Measurements from ENCODE around the gene CEP89. TPM values are rescaled to one million over a fixed set of nuclear protein-coding genes. Genes with fewer than 3 reads are reported as not detected.
"Not testable (repeated sequence)": the region's sequence is repeated elsewhere in the genome, so short reads cannot be mapped to it uniquely, and the experiment has no call there.

The CEP89 gene
- total RNA-seq, 1 experiment from 2014 or later: 14.5 TPM

GRCh38 chr19:32857584-32857983 is 114.2 kb downstream of the CEP89 start:
- TF ChIP-seq, protein P1, sequence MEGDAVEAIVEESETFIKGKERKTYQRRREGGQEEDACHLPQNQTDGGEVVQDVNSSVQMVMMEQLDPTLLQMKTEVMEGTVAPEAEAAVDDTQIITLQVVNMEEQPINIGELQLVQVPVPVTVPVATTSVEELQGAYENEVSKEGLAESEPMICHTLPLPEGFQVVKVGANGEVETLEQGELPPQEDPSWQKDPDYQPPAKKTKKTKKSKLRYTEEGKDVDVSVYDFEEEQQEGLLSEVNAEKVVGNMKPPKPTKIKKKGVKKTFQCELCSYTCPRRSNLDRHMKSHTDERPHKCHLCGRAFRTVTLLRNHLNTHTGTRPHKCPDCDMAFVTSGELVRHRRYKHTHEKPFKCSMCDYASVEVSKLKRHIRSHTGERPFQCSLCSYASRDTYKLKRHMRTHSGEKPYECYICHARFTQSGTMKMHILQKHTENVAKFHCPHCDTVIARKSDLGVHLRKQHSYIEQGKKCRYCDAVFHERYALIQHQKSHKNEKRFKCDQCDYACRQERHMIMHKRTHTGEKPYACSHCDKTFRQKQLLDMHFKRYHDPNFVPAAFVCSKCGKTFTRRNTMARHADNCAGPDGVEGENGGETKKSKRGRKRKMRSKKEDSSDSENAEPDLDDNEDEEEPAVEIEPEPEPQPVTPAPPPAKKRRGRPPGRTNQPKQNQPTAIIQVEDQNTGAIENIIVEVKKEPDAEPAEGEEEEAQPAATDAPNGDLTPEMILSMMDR (IDR thresholded peaks at IDR 0.05; ENCODE audit: insufficient read depth in 1 of 2, low read depth in 1 of 2, low read length in 1 of 2, severe bottlenecking in 1 of 2, unreplicated experiment in 1 of 2): no peak
- Histone ChIP-seq H3K4me1 (no peaks in the 10 kb centered on the region), H3K36me3 (ENCODE audit: control insufficient read depth, insufficient read depth, low read length) (no peaks in the 10 kb centered on the region), H3K27me3 (replicated peaks; ENCODE audit: control insufficient read depth, insufficient read depth, low read length) (no peaks in the 10 kb centered on the region), H3K4me3 (ENCODE audit: low read depth, low read length) (no peak overlapping the region), H3K9me3 (no peaks in the 10 kb centered on the region)
- Mint-ChIP-seq H3K4me3 (ENCODE audit: unreplicated experiment) (no peak overlapping the region), H3K27me3 (ENCODE audit: insufficient read depth, unreplicated experiment) (no peaks in the 10 kb centered on the region), H3K27ac (ENCODE audit: unreplicated experiment) (no peak overlapping the region), H3K4me1 (ENCODE audit: low read depth, unreplicated experiment) (no peaks in the 10 kb centered on the region), H3K9me3 (ENCODE audit: unreplicated experiment) (no peaks in the 10 kb centered on the region), H3K36me3 (ENCODE audit: insufficient read depth, unreplicated experiment) (no peaks in the 10 kb centered on the region)
- DNase-seq: no peak
- ChIA-PET CTCF (no interaction called here), POLR2A (no interaction called here)
- no TSS peak for BruUV-seq (replicated peaks)
- intact Hi-C loops (cut with micrococcal nuclease; ENCODE audit: unreplicated experiment): no loop called here

DNA sequence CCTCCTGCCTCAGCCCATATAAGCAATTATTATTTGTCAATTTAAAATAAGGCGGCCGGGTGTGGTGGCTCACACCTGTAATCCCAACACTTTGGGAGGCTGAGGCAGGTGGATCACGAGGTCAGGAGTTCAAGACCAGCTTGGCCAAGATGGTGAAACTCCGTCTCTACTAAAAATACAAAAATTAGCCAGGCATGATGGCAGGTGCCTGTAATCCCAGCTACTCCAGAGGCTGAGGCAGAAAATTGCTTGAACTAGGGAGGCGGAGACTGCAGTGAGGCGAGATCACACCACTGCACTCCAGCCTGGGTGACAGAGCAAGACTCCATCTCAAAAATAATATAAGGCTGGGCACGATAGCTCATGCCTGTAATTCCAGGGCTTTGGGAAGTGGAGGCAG is 114.9 kb downstream of the CEP89 start:
- H3K36me3 ChIP-seq (ENCODE audit: control insufficient read depth, insufficient read depth, low read length); BruUV-seq (replicated peaks); intact Hi-C loops (cut with micrococcal nuclease; ENCODE audit: unreplicated experiment); H3K36me3 Mint-ChIP-seq (ENCODE audit: insufficient read depth, unreplicated experiment); CTCF ChIA-PET; H3K27me3 Mint-ChIP-seq (ENCODE audit: insufficient read depth, unreplicated experiment); DNase-seq; H3K4me3 Mint-ChIP-seq (ENCODE audit: unreplicated experiment); H3K27ac Mint-ChIP-seq (ENCODE audit: unreplicated experiment); H3K9me3 Mint-ChIP-seq (ENCODE audit: unreplicated experiment); POLR2A ChIA-PET; H3K4me3 ChIP-seq (ENCODE audit: low read depth, low read length); H3K9me3 ChIP-seq; H3K27me3 ChIP-seq (replicated peaks; ENCODE audit: control insufficient read depth, insufficient read depth, low read length); H3K4me1 ChIP-seq; H3K4me1 Mint-ChIP-seq (ENCODE audit: low read depth, unreplicated experiment): not testable (repeated sequence)

DNA sequence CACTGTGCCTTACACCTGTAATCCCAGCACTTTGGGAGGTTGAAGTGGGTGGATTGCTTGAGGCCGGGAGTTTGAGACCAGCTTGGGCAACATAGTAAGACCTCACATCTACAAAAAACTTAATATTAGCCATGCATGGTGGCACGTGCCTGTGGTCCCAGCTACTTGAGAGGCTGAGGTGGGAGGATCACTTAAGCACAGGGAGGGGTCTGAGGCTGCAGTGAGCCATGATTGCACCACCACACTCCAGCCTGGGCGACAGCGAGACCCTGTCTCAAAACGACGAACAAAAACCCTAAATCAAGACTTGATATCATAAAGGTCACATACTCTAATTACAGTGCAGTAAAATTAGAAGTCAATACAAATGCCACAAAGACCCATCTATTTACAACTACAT is 119.5 kb downstream of the CEP89 start:
- TF ChIP-seq, protein P1 (IDR thresholded peaks at IDR 0.05; ENCODE audit: insufficient read depth in 1 of 2, low read depth in 1 of 2, low read length in 1 of 2, severe bottlenecking in 1 of 2, unreplicated experiment in 1 of 2): no peak
- H3K27me3 Mint-ChIP-seq (ENCODE audit: insufficient read depth, unreplicated experiment): no peaks in the 10 kb centered on the region
- BruUV-seq (replicated peaks): no TSS peak

DNA sequence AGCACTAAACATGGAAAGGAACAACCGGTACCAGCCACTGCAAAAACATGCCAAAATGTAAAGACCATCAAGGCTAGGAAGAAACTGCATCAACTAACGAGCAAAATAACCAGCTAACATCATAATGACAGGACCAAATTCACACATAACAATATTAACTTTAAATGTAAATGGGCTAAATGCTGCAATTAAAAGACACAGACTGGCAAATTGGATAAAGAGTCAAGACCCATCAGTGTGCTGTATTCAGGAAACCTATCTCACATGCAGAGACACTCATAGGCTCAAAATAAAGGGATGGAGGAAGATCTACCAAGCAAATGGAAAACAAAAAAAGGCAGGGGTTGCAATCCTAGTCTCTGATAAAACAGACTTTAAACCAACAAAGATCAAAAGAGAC is 123.7 kb downstream of the CEP89 start:
- H3K4me3 ChIP-seq (ENCODE audit: low read depth, low read length); H3K36me3 Mint-ChIP-seq (ENCODE audit: insufficient read depth, unreplicated experiment); H3K9me3 ChIP-seq; H3K4me3 Mint-ChIP-seq (ENCODE audit: unreplicated experiment); DNase-seq; H3K27ac Mint-ChIP-seq (ENCODE audit: unreplicated experiment); POLR2A ChIA-PET; H3K27me3 Mint-ChIP-seq (ENCODE audit: insufficient read depth, unreplicated experiment); H3K4me1 ChIP-seq; H3K36me3 ChIP-seq (ENCODE audit: control insufficient read depth, insufficient read depth, low read length); H3K9me3 Mint-ChIP-seq (ENCODE audit: unreplicated experiment); CTCF ChIA-PET; BruUV-seq (replicated peaks); H3K4me1 Mint-ChIP-seq (ENCODE audit: low read depth, unreplicated experiment); intact Hi-C loops (cut with micrococcal nuclease; ENCODE audit: unreplicated experiment); H3K27me3 ChIP-seq (replicated peaks; ENCODE audit: control insufficient read depth, insufficient read depth, low read length): not testable (repeated sequence)

More for the DNA sequence above, 119.5 kb downstream of the CEP89 start:
- POLR2A ChIA-PET: no interaction called here
- H3K27ac Mint-ChIP-seq (ENCODE audit: unreplicated experiment): no peak overlapping the region
- Histone ChIP-seq H3K4me1 (no peaks in the 10 kb centered on the region), H3K27me3 (replicated peaks; ENCODE audit: control insufficient read depth, insufficient read depth, low read length) (no peaks in the 10 kb centered on the region), H3K36me3 (ENCODE audit: control insufficient read depth, insufficient read depth, low read length) (no peaks in the 10 kb centered on the region), H3K9me3 (no peaks in the 10 kb centered on the region), H3K4me3 (ENCODE audit: low read depth, low read length) (no peak overlapping the region)
- intact Hi-C loops (cut with micrococcal nuclease; ENCODE audit: unreplicated experiment): no loop called here
- H3K4me1 Mint-ChIP-seq (ENCODE audit: low read depth, unreplicated experiment): no peaks in the 10 kb centered on the region
- H3K4me3 Mint-ChIP-seq (ENCODE audit: unreplicated experiment): no peak overlapping the region
- H3K9me3 Mint-ChIP-seq (ENCODE audit: unreplicated experiment): no peaks in the 10 kb centered on the region
- CTCF ChIA-PET: no interaction called here
- no peaks in the 10 kb centered on the region for H3K36me3 Mint-ChIP-seq (ENCODE audit: insufficient read depth, unreplicated experiment)
- no peak for DNase-seq

Data from Caco-2 (cell line).